GM12892 (cell line): ENCODE results near the gene SPAG17.

Experiments used
- POLR2A ChIP-seq: IDR thresholded peaks from 2 replicates; pipeline ENCODE4 v1.6.1; 2011; ENCODE audit warnings: low read depth, low read length, control low read depth
- POLR2AphosphoS5 ChIP-seq: IDR thresholded peaks from 2 replicates; pipeline ENCODE4 v1.6.1; 2011; ENCODE audit warnings: low read depth, low read length, control low read depth

DNA sequence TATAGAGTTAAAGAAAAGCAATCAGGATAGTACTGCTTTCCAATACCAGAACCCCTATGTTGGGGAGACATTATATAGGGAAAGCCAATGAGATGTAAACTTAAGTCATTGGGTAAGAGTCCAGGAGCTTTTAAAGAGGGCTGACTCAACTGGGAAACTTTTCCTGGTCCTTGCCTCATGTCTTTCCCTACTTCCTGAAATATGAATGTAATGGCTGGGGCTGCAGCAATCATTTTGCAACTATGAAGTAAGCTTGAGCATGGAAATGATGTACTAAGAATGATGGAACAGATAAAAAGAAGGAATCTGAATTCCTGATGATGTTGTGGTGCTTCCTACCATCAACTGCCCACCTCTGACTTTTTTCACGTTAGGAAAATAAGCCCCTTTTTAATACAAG is 199.8 kb downstream of the SPAG17 start:
- TF ChIP-seq POLR2A: no peak
- TF ChIP-seq POLR2AphosphoS5: no peak
